HepG2 (cell line): ENCODE measurements around the gene CPT1A. TPM values are rescaled to one million over a fixed set of nuclear protein-coding genes. Genes with fewer than 3 reads are reported as not detected.

Experiments used
- ATAC-seq: fragments of 200-7000 bp; cut with Tn5 transposase; 3 replicates; pipeline ENCODE4 v1.9.1; 2020; ENCODE audit warnings: mild to moderate bottlenecking, moderate library complexity
- BruUV-seq: library from RNA; stranded (reverse); fragments of 400-500 nt; replicated peaks from 2 replicates; lab custom pipeline; 2021; lab: Mats Ljungman, UMichigan
- CTCF ChIA-PET: fragments of 300-600 bp; formaldehyde crosslinking; extraction: SDS; loops from one replicate; lab custom pipeline; 2021; ENCODE audit warnings: low total read pairs, inconsistent platforms, low intra/inter-chr PET ratio; lab: Yijun Ruan, JAX
- POLR2A ChIA-PET: fragments of 350-600 bp; sonication (Branson Sonifier 250); formaldehyde crosslinking; loops from one replicate; lab custom pipeline; 2020; ENCODE audit warnings: antibody characterized with exemption, inconsistent platforms; lab: Yijun Ruan, JAX
- DNase-seq: peaks from one replicate; pipeline ENCODE4 v3.0.0-alpha.2; 2015; ENCODE audit warnings: low spot score
- FAIRE-seq: peaks from 3 replicates; lab custom pipeline; 2011; peaks lifted over from hg19 to GRCh38; lab: Jason Lieb, UNC
- H2AFZ ChIP-seq: one replicate; pipeline ENCODE4 v1.6.1; 2011; ENCODE audit warnings: low read length, inconsistent platforms
- H3K27ac ChIP-seq: fragments of 300-600 bp; 3 replicates; pipeline ENCODE4 v1.8.0; 2011; ENCODE audit warnings: mixed run types, mild to moderate bottlenecking, mixed read lengths, low read length, inconsistent platforms; ENCODE audit not compliant: insufficient read depth; ENCODE audit errors: extremely low read length
- H3K27me3 ChIP-seq, 2 experiments: fragments of 200-600 bp in 1 of 2; 2 replicates in 1 of 2; 3 replicates in 1 of 2; pipeline versions ENCODE4 v1.6.0 to v1.8.0; 2011; ENCODE audit warnings: low read length in 2 of 2, mild to moderate bottlenecking in 2 of 2, moderate library complexity in 2 of 2, inconsistent platforms in 1 of 2; ENCODE audit not compliant: insufficient read depth in 2 of 2, control insufficient read depth in 1 of 2
- H3K36me3 ChIP-seq, 2 experiments: fragments of 200-600 bp in 1 of 2; replicated peaks in 1 of 2; 2 replicates in 1 of 2; 3 replicates in 1 of 2; pipeline versions ENCODE4 v1.5.1 to v1.8.0; 2011; ENCODE audit warnings: low read length in 2 of 2, inconsistent platforms in 1 of 2; ENCODE audit not compliant: insufficient read depth in 2 of 2, control insufficient read depth in 1 of 2
- H3K4me1 ChIP-seq: 2 replicates; pipeline ENCODE4 v1.5.1; 2012; ENCODE audit warnings: low read length, inconsistent platforms; ENCODE audit not compliant: insufficient read depth
- H3K4me2 ChIP-seq: 2 replicates; pipeline ENCODE4 v1.6.0; 2011; ENCODE audit warnings: low read depth, low read length, inconsistent platforms
- H3K4me3 ChIP-seq, 3 experiments: fragments of 200-600 bp in 1 of 3; sonication (generic), shearing (Covaris generic) in 1 of 3; replicated peaks in 1 of 3; 2 replicates each; pipeline ENCODE4 v1.5.1; 2011 to 2016; ENCODE audit warnings: low read length in 3 of 3, inconsistent platforms in 2 of 3, low read depth in 2 of 3, mild to moderate bottlenecking in 2 of 3, control low read depth in 1 of 3, mixed read lengths in 1 of 3; ENCODE audit not compliant: insufficient read depth in 1 of 3
- H3K79me2 ChIP-seq: one replicate; pipeline ENCODE4 v1.6.1; 2011; ENCODE audit warnings: low read length, inconsistent platforms; ENCODE audit not compliant: insufficient read depth
- H3K9ac ChIP-seq: 2 replicates; pipeline ENCODE4 v1.6.0; 2011; ENCODE audit warnings: mild to moderate bottlenecking, low read depth, low read length, inconsistent platforms; ENCODE audit not compliant: insufficient read depth
- H3K9me3 ChIP-seq: 2 replicates; pipeline ENCODE4 v1.5.1; 2012; ENCODE audit warnings: mild to moderate bottlenecking, low read length
- H4K20me1 ChIP-seq: 2 replicates; pipeline ENCODE4 v1.6.0; 2011; ENCODE audit warnings: inconsistent platforms, mild to moderate bottlenecking, low read length, moderate library complexity; ENCODE audit not compliant: insufficient read depth
- ERF ChIP-seq: IDR thresholded peaks from 2 replicates; pipeline ENCODE4 v1.6.1; 2018; ENCODE audit warnings: missing biosample characterization, missing genetic modification reagents
- FOXM1 ChIP-seq: sonication (generic); formaldehyde crosslinking; IDR thresholded peaks from 2 replicates; pipeline ENCODE4 v1.5.0; 2020; ENCODE audit warnings: missing genetic modification reagents
- MTA1 ChIP-seq: sonication (generic); formaldehyde crosslinking; IDR thresholded peaks from 2 replicates; pipeline ENCODE4 v1.4.0; 2020; ENCODE audit warnings: missing genetic modification reagents, mild to moderate bottlenecking, borderline replicate concordance
- ZNF354B ChIP-seq: sonication (generic); formaldehyde crosslinking; IDR thresholded peaks from 2 replicates; pipeline ENCODE4 v1.8.0; 2022; ENCODE audit warnings: mild to moderate bottlenecking, missing genetic modification reagents
- ZNF512B ChIP-seq: sonication (generic); formaldehyde crosslinking; IDR thresholded peaks from 2 replicates; pipeline ENCODE4 v1.5.1; 2020; ENCODE audit warnings: missing genetic modification reagents, mild to moderate bottlenecking, borderline replicate concordance
- ZNF792 ChIP-seq: IDR thresholded peaks from 2 replicates; pipeline ENCODE4 v1.6.1; 2016
- WGBS: methylation state at CpG from one replicate; pipeline ENCODE4 v1.1.6; 2017; ENCODE audit warnings: low lambda C conversion rate; 5-methylcytosine and 5-hydroxymethylcytosine counted together
- in situ Hi-C: cut with HindIII; loops from 2 replicates; pipeline ENCODE4 v1.10.0; 2017; ENCODE audit warnings: low pct_unique_long_range_greater_than_20kb; ENCODE audit not compliant: extremely low pct_ligation_motif_present
- intact Hi-C: fragments of 100-400 bp; cut with micrococcal nuclease; formaldehyde crosslinking; loops from one replicate; pipeline ENCODE4 v1.10.0; 2022; ENCODE audit not compliant: unreplicated experiment
- polyA plus RNA-seq, 8 experiments: library from polyadenylated mRNA; depleted of rRNA in 3 of 8; stranded (reverse) in 7 of 8; unstranded in 1 of 8; fragments of >200 nt; fragmentation: Illumina TruSeq in 4 of 8; extraction: Trizol in 4 of 8; gene quantifications; 2 replicates each; pipeline versions ENCODE4 v1.2.1 to v1.2.3, GENCODE V29; 2011 to 2016; ENCODE audit warnings: low read depth in 4 of 8, missing spikeins in 1 of 8, mixed read lengths in 1 of 8; ENCODE audit not compliant: insufficient read depth in 1 of 8
- total RNA-seq, 5 experiments: library from RNA; depleted of rRNA; stranded (reverse); fragments of >200 nt; fragmentation: Illumina TruSeq; extraction: Trizol; gene quantifications; 2 replicates each; pipeline ENCODE4 v1.2.3, GENCODE V29; 2016; ENCODE audit warnings: low read depth in 1 of 5

CPT1A gene
- total and polyA plus RNA-seq, 2 of the 13 experiments (the other 11 are each of a cell fraction or from before 2014, with no cell fraction given) = 7.0 to 7.1 TPM

- no peaks in the 10 kb centered on the region for H3K4me1 ChIP-seq
- no peaks in the 10 kb centered on the region; a peak in 1 of 5 replicates for H3K27me3 ChIP-seq
- H3K9me3 ChIP-seq = no peaks in the 10 kb centered on the region
- no peak overlapping the region for H3K27ac ChIP-seq
- ATAC-seq (no peak), DNase-seq (no peak), FAIRE-seq (no peak)
- BruUV-seq = no TSS peak
- H4K20me1 ChIP-seq = no peaks in the 10 kb centered on the region
- TF ChIP-seq ZNF792 (CRISPR knock-in tag) (no peak), ZNF354B (CRISPR knock-in tag) (no peak), ERF (CRISPR knock-in tag) (no peak), FOXM1 (no peak), MTA1 (CRISPR knock-in tag) (no peak), ZNF512B (CRISPR knock-in tag) (no peak)
- H3K4me3 ChIP-seq = no peak overlapping the region
- ChIA-PET CTCF (no interaction called here), POLR2A (no interaction called here)
- no peaks in the 10 kb centered on the region for H3K36me3 ChIP-seq
- no peaks in the 10 kb centered on the region for H3K79me2 ChIP-seq
- no peak overlapping the region for H3K9ac ChIP-seq
- intact Hi-C loops = no loop called here
- 58% methylated on average over 20 of the region's 20 CpGs for WGBS
- H3K4me2 ChIP-seq = no peak overlapping the region
- no peak overlapping the region for H2AFZ ChIP-seq
- in situ Hi-C loops = no loop called here
Observed at GRCh38 chr11:68749229-68750123, 92.2 kb downstream of the CPT1A start.
